Spleen (tissue), 7 donors: ENCODE results near the gene DXO.

Experiments used
- POLR2A ChIP-seq, 3 donors: fragments of 450-650 bp; IDR thresholded peaks; one replicate each; pipeline ENCODE4 v1.5.1; 2017; ENCODE audit warnings: antibody characterized with exemption in 3 of 3, mild to moderate bottlenecking in 1 of 3
- POLR2AphosphoS5 ChIP-seq, 3 donors: sonication (generic); formaldehyde crosslinking; IDR thresholded peaks; one replicate each; pipeline ENCODE4 v1.5.1; 2017; ENCODE audit warnings: antibody characterized with exemption in 3 of 3
- TF ChIP-seq, protein P1 (sequence below), 11 experiments: fragments of 200-600 bp in 7 of 11; fragments of 450-650 bp in 4 of 11; sonication (generic) in 4 of 11; IDR thresholded peaks in 8 of 11; conservative IDR thresholded peaks in 3 of 11; 1 replicate in 7 of 11; 2 replicates in 4 of 11; pipeline versions ENCODE4 v1.4.0 to v1.8.0; 2016 to 2021; ENCODE audit warnings: antibody characterized with exemption in 11 of 11, inconsistent platforms in 4 of 11, mild to moderate bottlenecking in 1 of 11
- donor health status: DM: no; HTN: no; CAD: no; lungs with moderate emphysema.
- donor health status: DM: no; HTN: no; CAD: no.
- donor health status: DM: no; HTN: no; CAD: no.

DNA sequence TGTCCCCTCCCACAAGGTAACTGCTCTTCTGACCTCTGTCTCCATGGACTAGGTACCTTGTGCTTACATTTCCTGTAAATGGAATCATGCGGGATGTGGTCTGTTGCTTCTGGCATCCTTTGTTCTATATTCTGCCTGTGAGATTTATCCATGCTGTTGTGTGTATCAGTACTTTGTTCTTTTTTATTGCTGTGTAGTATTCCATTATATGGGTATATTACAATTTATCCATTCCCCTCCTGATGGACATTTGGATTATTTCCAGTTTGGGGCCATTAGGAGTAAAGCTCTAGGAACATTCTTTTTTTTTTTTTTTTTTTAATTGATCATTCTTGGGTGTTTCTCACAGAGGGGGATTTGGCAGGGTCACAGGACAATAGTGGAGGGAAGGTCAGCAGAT is 41.0 kb downstream of the DXO start:
- TF ChIP-seq, protein P1, sequence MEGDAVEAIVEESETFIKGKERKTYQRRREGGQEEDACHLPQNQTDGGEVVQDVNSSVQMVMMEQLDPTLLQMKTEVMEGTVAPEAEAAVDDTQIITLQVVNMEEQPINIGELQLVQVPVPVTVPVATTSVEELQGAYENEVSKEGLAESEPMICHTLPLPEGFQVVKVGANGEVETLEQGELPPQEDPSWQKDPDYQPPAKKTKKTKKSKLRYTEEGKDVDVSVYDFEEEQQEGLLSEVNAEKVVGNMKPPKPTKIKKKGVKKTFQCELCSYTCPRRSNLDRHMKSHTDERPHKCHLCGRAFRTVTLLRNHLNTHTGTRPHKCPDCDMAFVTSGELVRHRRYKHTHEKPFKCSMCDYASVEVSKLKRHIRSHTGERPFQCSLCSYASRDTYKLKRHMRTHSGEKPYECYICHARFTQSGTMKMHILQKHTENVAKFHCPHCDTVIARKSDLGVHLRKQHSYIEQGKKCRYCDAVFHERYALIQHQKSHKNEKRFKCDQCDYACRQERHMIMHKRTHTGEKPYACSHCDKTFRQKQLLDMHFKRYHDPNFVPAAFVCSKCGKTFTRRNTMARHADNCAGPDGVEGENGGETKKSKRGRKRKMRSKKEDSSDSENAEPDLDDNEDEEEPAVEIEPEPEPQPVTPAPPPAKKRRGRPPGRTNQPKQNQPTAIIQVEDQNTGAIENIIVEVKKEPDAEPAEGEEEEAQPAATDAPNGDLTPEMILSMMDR (IDR thresholded peaks at IDR 0.05 in 8 of 11, conservative IDR thresholded peaks at IDR 0.05 in 3 of 11), result no peak
- TF ChIP-seq POLR2AphosphoS5 (IDR thresholded peaks at IDR 0.05) (no peak), POLR2A (IDR thresholded peaks at IDR 0.05) (no peak)
